Panc1 (cell line): ENCODE data around the gene PITPNB.

Experiments
- POLR2AphosphoS5 ChIP-seq: IDR thresholded peaks from 2 replicates; pipeline ENCODE4 v1.6.1; 2012; ENCODE audit warnings: mild to moderate bottlenecking, low read depth, low read length, moderate library complexity
- REST ChIP-seq, 2 experiments: IDR thresholded peaks; 2 replicates each; pipeline ENCODE4 v1.6.1; 2011 to 2012; ENCODE audit warnings: low read depth in 2 of 2, control low read depth in 1 of 2, low read length in 1 of 2, mild to moderate bottlenecking in 1 of 2, moderate library complexity in 1 of 2; ENCODE audit not compliant: insufficient read depth in 1 of 2
- SIN3A ChIP-seq: IDR thresholded peaks from 2 replicates; pipeline ENCODE4 v1.6.1; 2012; ENCODE audit warnings: low read depth, mild to moderate bottlenecking, low read length, moderate library complexity, borderline replicate concordance; ENCODE audit not compliant: insufficient read depth
- TF ChIP-seq, protein P1 (sequence below): fragments of 450-650 bp; IDR thresholded peaks from 2 replicates; pipeline ENCODE4 v1.5.1; 2017; ENCODE audit warnings: mild to moderate bottlenecking

- TF ChIP-seq, protein P1, sequence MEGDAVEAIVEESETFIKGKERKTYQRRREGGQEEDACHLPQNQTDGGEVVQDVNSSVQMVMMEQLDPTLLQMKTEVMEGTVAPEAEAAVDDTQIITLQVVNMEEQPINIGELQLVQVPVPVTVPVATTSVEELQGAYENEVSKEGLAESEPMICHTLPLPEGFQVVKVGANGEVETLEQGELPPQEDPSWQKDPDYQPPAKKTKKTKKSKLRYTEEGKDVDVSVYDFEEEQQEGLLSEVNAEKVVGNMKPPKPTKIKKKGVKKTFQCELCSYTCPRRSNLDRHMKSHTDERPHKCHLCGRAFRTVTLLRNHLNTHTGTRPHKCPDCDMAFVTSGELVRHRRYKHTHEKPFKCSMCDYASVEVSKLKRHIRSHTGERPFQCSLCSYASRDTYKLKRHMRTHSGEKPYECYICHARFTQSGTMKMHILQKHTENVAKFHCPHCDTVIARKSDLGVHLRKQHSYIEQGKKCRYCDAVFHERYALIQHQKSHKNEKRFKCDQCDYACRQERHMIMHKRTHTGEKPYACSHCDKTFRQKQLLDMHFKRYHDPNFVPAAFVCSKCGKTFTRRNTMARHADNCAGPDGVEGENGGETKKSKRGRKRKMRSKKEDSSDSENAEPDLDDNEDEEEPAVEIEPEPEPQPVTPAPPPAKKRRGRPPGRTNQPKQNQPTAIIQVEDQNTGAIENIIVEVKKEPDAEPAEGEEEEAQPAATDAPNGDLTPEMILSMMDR: no peak
- no peak for TF ChIP-seq REST (IDR thresholded peaks at IDR 0.05; ENCODE audit: insufficient read depth in 1 of 2, low read depth in 2 of 2, low read length in 1 of 2)
- TF ChIP-seq POLR2AphosphoS5: no peak
- no peak for TF ChIP-seq SIN3A
Observed at GRCh38 chr22:27823221-27823620, 95.8 kb downstream of the PITPNB start.
